Hepatocyte (in vitro differentiated cells): ENCODE results near the gene LIN52.

Experiments
- CTCF ChIP-seq: fragments of 200-600 bp; sonication (generic); IDR thresholded peaks from 2 replicates; pipeline ENCODE4 v1.5.1; 2016; ENCODE audit warnings: antibody characterized with exemption, mild to moderate bottlenecking; ENCODE audit not compliant: poor library complexity
- EZH2 ChIP-seq: fragments of 200-600 bp; sonication (generic); IDR thresholded peaks from 2 replicates; pipeline ENCODE4 v1.6.1; 2016; ENCODE audit warnings: antibody characterized with exemption, mild to moderate bottlenecking, borderline replicate concordance
- EZH2phosphoT487 ChIP-seq: fragments of 200-600 bp; sonication (generic); IDR thresholded peaks from one replicate; pipeline ENCODE4 v1.6.1; 2018; ENCODE audit warnings: antibody characterized with exemption, mild to moderate bottlenecking, low read depth, moderate library complexity; ENCODE audit not compliant: unreplicated experiment, severe bottlenecking

GRCh38 chr14:74237441-74237840, 152.7 kb downstream of the LIN52 start:
- TF ChIP-seq EZH2phosphoT487 = no peak
- no peak for TF ChIP-seq CTCF
- TF ChIP-seq EZH2 = no peak
